Fibroblast of upper back skin (primary cell): Measurements from ENCODE around the gene PACSIN2.
"Not testable (repeated sequence)": the region's sequence is repeated elsewhere in the genome, so short reads cannot be mapped to it uniquely, and the experiment has no call there.

Experiments
- DNase-seq: peaks from one replicate; pipeline ENCODE4 v3.0.0-alpha.2; 2013

The PACSIN2 gene

GRCh38 chr22:43009444-43009843 is 5.5 kb downstream of the PACSIN2 start:
- DNase-seq: no peak

DNA sequence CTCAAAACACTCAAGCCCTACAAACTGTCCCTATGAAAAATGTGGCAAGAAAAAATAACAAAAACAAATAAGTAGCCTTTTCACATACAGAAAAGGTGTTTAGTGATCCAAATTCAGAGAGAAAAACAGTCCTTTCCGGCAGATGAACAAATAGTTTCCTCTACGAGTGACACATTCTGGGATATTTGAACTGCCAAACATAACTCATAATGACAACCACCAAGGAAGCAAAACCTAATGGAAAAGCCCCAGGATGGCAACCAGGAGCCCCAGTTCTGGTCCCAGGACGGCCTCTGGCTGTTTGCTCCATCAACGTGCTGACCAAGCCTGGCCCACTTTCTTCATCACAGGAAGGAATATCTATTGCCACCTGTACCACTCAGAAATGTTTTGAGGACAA is 6.0 kb downstream of the PACSIN2 start:
- DNase-seq: no peak

- DNase-seq: no peak
Observed at GRCh38 chr22:43008509-43008908, 6.4 kb downstream of the PACSIN2 start.

GRCh38 chr22:43007519-43008102 is 7.3 kb downstream of the PACSIN2 start:
- DNase-seq: peak; percentile 52

GRCh38 chr22:43006753-43007152 is 8.2 kb downstream of the PACSIN2 start:
- DNase-seq: no peak

GRCh38 chr22:43006016-43006505 is 8.9 kb downstream of the PACSIN2 start:
- DNase-seq: no peak

DNA sequence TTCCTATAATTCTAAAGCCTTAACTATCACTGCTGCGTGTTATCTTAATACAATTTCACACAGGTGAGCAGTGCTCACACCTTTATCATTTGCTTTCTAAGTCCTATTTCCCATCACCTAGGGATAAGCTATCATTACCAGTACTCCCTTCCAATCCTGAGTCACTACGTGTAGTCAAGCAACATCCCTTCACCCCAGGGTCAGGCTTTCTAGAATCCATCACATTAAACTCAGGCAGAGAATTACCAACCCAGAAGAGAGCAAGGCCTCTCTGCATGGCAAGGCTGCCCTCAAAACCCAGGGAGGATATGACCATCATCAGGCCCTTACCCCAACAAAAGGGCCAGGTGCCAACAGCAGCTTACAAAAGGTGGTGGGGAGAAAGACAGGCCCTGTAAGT is 9.8 kb downstream of the PACSIN2 start:
- DNase-seq: no peak

GRCh38 chr22:43004362-43005035 is 10.4 kb downstream of the PACSIN2 start:
- peak; percentile 86 for DNase-seq

GRCh38 chr22:43002202-43002586 is 12.8 kb downstream of the PACSIN2 start:
- DNase-seq: peak; percentile 89

GRCh38 chr22:43001271-43002201 is 13.4 kb downstream of the PACSIN2 start:
- peak; percentile 58 for DNase-seq

DNA sequence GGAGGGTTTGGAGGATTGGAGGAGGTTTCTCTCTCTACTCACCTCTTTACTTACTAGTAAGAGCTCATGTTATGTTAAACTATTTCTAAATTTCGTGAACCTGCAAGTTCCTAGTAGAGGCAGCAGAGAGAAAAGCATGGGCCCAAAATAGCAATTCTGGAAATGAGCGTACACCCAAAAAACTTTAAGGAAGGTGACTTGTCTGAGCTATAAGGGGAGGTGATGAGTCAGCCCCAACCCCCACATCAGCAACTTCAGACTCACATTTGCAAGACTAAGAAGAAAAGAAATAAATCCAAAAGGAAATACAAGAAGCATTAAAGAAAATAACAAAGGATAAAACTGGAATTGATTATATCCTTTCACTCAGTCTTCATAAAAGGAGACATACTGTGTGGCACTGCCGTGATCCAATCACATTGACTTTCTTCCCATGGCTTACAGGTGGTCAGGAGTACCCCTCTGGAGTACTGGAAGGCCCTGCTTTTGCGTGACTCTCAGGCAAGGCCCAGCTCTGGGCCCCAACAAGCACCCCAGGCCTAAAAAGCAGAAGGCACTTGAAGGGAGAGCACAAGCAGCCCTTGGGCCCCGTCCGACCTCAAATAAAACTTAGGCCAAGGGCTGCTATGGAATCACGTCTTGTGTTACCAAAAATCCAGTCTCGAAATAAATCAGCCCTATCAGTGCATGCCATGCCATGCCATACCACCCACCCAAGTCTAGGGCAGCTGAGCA is 14.3 kb downstream of the PACSIN2 start:
- peak; percentile 68 for DNase-seq

- DNase-seq: no peak
Observed at GRCh38 chr22:42997582-42998090, 17.3 kb downstream of the PACSIN2 start.

DNA sequence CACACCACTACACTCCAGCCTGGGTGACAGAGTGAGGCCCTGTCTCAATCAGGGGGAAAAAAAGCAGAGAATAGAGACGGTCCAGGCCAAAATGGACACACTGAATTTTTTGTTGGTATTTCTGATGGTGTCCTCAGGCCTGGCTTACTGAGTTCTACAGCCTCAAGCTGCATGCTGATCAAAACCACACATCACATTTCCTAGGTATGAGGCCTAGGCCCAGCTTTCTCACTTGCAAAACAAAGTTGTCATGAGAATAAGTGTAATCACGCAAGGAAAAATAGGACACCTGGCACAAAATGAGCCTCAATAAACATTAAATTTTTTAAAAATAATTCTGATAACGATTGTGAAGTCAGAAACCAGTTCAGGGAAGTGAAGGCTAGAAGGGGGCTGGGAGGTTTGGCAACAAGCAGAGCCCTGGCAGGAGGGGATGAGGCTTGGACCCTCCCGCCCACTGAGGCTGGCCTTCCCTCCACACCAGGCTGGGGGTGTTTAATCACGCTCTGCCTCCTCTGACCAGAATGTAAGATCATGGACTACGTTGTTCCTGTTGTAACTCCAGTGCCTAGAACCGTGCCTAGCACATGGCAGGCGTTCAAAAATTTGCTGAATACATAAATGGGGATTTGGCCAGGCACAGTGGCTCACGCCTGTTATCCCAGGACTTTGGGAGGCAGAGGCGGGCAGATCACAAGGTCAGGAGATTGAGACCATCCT is 18.1 kb downstream of the PACSIN2 start:
- no peak for DNase-seq

DNA sequence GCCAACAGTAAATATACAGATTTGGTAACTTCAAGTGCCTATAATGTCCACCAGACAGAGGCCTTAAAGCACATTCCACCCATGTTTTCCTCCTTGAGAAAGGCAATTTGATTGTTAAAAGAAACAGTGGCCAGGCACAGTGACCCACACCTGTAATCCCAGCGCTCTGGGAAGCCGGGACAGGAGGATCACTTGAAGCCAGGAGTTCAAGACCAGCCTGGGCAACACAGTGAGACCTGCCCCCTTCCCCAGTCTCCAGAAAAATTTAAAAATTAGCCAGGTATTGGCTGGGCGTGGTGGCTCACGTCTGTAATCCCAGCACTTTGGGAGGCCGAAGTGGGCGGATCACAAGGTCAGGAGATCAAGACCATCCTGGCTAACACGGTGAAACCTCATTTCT is 19.3 kb downstream of the PACSIN2 start:
- DNase-seq: not testable (repeated sequence)

DNA sequence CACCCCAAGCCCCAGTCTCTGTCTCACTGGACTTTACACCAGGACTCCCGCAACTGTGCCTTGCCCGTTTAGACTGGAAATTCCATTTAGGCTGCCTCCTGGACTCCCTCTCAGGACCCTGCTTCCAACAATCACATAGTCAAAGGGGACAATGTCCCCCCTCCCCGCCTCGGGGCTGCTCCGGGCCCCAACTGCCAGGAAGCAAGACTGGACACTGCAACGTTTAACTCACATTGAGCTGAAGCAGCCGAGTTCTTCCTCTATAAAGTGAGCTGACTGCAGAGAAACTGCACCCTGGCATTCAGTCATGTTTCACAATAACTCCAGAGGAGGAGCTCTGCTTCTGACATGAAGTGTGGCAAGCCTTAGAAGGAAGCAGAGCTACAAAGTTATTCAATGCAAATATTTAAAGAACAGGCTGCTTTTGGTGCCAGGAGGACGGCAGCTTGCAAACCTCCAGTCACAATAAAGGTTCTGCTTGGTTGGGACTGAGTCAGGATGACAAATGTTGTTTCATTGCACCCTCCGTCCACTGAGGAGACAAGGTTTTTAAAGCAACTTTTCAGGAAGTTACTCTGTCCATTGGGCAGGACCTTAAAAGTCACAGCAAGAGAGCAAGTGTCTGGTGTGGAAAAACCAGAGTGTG is 19.9 kb downstream of the PACSIN2 start:
- DNase-seq: peak; percentile 93

- no peak for DNase-seq
Observed at GRCh38 chr22:42994276-42994916, 20.6 kb downstream of the PACSIN2 start.

DNA sequence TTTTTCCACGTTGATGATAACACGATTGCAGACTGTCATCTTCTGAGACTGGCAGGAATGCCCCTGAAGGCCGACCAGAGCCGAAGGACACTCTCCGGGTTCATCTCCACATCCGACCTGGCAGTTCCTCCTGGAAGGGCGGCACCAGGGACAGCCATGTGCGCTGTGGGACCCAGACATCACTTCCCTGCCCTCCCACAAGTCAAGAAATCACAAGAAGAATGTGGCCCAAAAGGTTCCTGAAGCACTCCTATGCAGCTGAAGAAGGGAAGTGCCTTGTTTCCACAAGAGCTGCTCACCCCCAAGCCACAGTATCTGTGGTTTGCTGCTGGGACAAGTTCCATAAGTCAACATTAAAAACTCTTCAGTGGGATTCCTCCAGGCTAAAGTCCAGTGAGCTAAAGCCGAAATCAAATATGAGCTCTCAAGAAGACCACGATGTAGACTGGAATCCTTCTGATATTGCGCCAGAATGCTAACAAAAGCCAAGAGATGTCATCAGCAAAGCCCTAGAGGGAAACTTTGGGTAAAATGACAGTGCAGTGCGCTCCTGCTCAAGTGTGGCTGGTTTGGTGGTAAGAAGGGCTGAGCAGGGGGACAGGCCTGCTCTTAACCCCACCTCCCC is 21.2 kb downstream of the PACSIN2 start:
- DNase-seq: peak; percentile 87

GRCh38 chr22:42992886-42993479 is 22.0 kb downstream of the PACSIN2 start:
- no peak for DNase-seq

GRCh38 chr22:42992092-42992491 is 22.9 kb downstream of the PACSIN2 start:
- no peak for DNase-seq
